Measurements from ENCODE around the gene MIX23. TPM values are rescaled to one million over a fixed set of nuclear protein-coding genes. Genes with fewer than 3 reads are reported as not detected.

MIX23 gene
- total and polyA plus RNA-seq, 10 of the 15 experiments (the other 5 are each of a cell fraction or from before 2014, with no cell fraction given), result 30.0 to 176 (median 62.4) TPM

- H3K27me3 ChIP-seq (replicated peaks in 1 of 2; ENCODE audit: control insufficient read depth in 2 of 2, insufficient read depth in 2 of 2, low read length in 1 of 2), result no peaks in the 10 kb centered on the region
- 100% methylated on average over 1 of the region's 1 CpG for WGBS (ENCODE audit: insufficient coverage, insufficient replicate concordance, low lambda C conversion rate, missing lambda C conversion rate)
- no peak for ATAC-seq
- no peak overlapping the region for H3K4me2 ChIP-seq (ENCODE audit: control insufficient read depth, insufficient read depth)
- BruUV-seq (replicated peaks), result no TSS peak
- DNase-seq (ENCODE audit: low read depth, low spot score), result no peak
- H3K9ac ChIP-seq (ENCODE audit: control insufficient read depth, insufficient read depth, low read length), result no peak overlapping the region
- H3K4me1 ChIP-seq (ENCODE audit: control insufficient read depth, insufficient read depth, low read length), result no peaks in the 10 kb centered on the region
- no peak overlapping the region for H3K27ac ChIP-seq (ENCODE audit: control insufficient read depth, insufficient read depth)
- no peak overlapping the region for H2AFZ ChIP-seq (ENCODE audit: control insufficient read depth, low read depth, low read length)
- intact Hi-C loops (cut with micrococcal nuclease; ENCODE audit: unreplicated experiment), result no loop called here
- ChIA-PET SMC1A (ENCODE audit: uncharacterized antibody, unreplicated experiment) (interaction anchor here (0.7 to 6.5 kb wide), 10 partner anchors 10 to 85 kb away, joined by 3 to 50 read pairs (median 4); no protein-coding TSS in a partner anchor), POLR2A (interaction anchor here (0.6 to 0.7 kb wide), 3 partner anchors 140 to 653 kb away, joined by 3 to 5 read pairs (median 4); no protein-coding TSS in a partner anchor), CTCF (interaction anchor here (0.6 to 3.4 kb wide), 5 partner anchors 10 to 42 kb away, joined by 3 to 38 read pairs (median 7); no protein-coding TSS in a partner anchor), RAD21 (ENCODE audit: unreplicated experiment) (interaction anchor here (0.7 to 2.6 kb wide), 6 partner anchors 9 to 248 kb away, joined by 3 to 28 read pairs (median 4); no protein-coding TSS in a partner anchor)
- no peaks in the 10 kb centered on the region for H3K79me2 ChIP-seq (ENCODE audit: control insufficient read depth, insufficient read depth, low read length)
- H3K4me3 ChIP-seq, result no peak overlapping the region
- no peak for FAIRE-seq
- TF ChIP-seq CHD4 (IDR thresholded peaks at IDR 0.05), result no peak
- no peak for TF ChIP-seq ATF7 (IDR thresholded peaks at IDR 0.05; ENCODE audit: low read depth)
- TF ChIP-seq RAD51 (IDR thresholded peaks at IDR 0.05), result no peak
- no peak for TF ChIP-seq JUNB (IDR thresholded peaks at IDR 0.05)
- no peak for TF ChIP-seq CREM (IDR thresholded peaks at IDR 0.05; ENCODE audit: low read depth)
- no peak for TF ChIP-seq RCOR1 (conservative IDR thresholded peaks at IDR 0.05; ENCODE audit: low read depth, low read length)
- TF ChIP-seq E2F4 (IDR thresholded peaks at IDR 0.05; ENCODE audit: low read depth, low read length), result no peak
- TF ChIP-seq IKZF2 (IDR thresholded peaks at IDR 0.05), result no peak
- TF ChIP-seq MYB (IDR thresholded peaks at IDR 0.05; ENCODE audit: borderline replicate concordance, low read depth, low read length), result no peak
- TF ChIP-seq, protein P1, sequence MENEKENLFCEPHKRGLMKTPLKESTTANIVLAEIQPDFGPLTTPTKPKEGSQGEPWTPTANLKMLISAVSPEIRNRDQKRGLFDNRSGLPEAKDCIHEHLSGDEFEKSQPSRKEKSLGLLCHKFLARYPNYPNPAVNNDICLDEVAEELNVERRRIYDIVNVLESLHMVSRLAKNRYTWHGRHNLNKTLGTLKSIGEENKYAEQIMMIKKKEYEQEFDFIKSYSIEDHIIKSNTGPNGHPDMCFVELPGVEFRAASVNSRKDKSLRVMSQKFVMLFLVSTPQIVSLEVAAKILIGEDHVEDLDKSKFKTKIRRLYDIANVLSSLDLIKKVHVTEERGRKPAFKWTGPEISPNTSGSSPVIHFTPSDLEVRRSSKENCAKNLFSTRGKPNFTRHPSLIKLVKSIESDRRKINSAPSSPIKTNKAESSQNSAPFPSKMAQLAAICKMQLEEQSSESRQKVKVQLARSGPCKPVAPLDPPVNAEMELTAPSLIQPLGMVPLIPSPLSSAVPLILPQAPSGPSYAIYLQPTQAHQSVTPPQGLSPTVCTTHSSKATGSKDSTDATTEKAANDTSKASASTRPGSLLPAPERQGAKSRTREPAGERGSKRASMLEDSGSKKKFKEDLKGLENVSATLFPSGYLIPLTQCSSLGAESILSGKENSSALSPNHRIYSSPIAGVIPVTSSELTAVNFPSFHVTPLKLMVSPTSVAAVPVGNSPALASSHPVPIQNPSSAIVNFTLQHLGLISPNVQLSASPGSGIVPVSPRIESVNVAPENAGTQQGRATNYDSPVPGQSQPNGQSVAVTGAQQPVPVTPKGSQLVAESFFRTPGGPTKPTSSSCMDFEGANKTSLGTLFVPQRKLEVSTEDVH (IDR thresholded peaks at IDR 0.05; ENCODE audit: low read depth, partially characterized antibody), result no peak
- no peak for TF ChIP-seq CHD2 (IDR thresholded peaks at IDR 0.05; ENCODE audit: borderline replicate concordance, low read depth, low read length)
- TF ChIP-seq, protein P2, sequence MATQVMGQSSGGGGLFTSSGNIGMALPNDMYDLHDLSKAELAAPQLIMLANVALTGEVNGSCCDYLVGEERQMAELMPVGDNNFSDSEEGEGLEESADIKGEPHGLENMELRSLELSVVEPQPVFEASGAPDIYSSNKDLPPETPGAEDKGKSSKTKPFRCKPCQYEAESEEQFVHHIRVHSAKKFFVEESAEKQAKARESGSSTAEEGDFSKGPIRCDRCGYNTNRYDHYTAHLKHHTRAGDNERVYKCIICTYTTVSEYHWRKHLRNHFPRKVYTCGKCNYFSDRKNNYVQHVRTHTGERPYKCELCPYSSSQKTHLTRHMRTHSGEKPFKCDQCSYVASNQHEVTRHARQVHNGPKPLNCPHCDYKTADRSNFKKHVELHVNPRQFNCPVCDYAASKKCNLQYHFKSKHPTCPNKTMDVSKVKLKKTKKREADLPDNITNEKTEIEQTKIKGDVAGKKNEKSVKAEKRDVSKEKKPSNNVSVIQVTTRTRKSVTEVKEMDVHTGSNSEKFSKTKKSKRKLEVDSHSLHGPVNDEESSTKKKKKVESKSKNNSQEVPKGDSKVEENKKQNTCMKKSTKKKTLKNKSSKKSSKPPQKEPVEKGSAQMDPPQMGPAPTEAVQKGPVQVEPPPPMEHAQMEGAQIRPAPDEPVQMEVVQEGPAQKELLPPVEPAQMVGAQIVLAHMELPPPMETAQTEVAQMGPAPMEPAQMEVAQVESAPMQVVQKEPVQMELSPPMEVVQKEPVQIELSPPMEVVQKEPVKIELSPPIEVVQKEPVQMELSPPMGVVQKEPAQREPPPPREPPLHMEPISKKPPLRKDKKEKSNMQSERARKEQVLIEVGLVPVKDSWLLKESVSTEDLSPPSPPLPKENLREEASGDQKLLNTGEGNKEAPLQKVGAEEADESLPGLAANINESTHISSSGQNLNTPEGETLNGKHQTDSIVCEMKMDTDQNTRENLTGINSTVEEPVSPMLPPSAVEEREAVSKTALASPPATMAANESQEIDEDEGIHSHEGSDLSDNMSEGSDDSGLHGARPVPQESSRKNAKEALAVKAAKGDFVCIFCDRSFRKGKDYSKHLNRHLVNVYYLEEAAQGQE (IDR thresholded peaks at IDR 0.05; ENCODE audit: low read depth, low read length), result no peak
- no peak for TF ChIP-seq MEF2B (IDR thresholded peaks at IDR 0.05; ENCODE audit: partially characterized antibody, poor library complexity, severe bottlenecking)
- no peak for TF ChIP-seq SUZ12 (IDR thresholded peaks at IDR 0.05; ENCODE audit: unreplicated experiment)
- TF ChIP-seq LARP7 (IDR thresholded peaks at IDR 0.05), result no peak
- TF ChIP-seq BCL11A (IDR thresholded peaks at IDR 0.05; ENCODE audit: low read depth, low read length), result no peak
- no peak for TF ChIP-seq ASH2L (IDR thresholded peaks at IDR 0.05; ENCODE audit: borderline replicate concordance, low read depth)
- no peaks in the 10 kb centered on the region for H4K20me1 ChIP-seq (ENCODE audit: control insufficient read depth, insufficient read depth)
- in situ Hi-C loops (cut with MboI), result no loop called here
- no peaks in the 10 kb centered on the region for H3K36me3 ChIP-seq (ENCODE audit: control insufficient read depth in 2 of 2, insufficient read depth in 2 of 2, low read length in 1 of 2)
- H3K9me3 ChIP-seq (replicated peaks; ENCODE audit: control insufficient read depth, insufficient read depth, low read length), result no peaks in the 10 kb centered on the region
These were observed 33.9 kb downstream of the MIX23 start for GRCh38 chr3:122349171-122349570.

Measured in GM12878 (cell line).